ENCODE measurements around the gene NCR2. TPM values are rescaled to one million over a fixed set of nuclear protein-coding genes. Genes with fewer than 3 reads are reported as not detected.

NCR2 gene
- total and polyA plus RNA-seq, 5 donors = not detected

DNA sequence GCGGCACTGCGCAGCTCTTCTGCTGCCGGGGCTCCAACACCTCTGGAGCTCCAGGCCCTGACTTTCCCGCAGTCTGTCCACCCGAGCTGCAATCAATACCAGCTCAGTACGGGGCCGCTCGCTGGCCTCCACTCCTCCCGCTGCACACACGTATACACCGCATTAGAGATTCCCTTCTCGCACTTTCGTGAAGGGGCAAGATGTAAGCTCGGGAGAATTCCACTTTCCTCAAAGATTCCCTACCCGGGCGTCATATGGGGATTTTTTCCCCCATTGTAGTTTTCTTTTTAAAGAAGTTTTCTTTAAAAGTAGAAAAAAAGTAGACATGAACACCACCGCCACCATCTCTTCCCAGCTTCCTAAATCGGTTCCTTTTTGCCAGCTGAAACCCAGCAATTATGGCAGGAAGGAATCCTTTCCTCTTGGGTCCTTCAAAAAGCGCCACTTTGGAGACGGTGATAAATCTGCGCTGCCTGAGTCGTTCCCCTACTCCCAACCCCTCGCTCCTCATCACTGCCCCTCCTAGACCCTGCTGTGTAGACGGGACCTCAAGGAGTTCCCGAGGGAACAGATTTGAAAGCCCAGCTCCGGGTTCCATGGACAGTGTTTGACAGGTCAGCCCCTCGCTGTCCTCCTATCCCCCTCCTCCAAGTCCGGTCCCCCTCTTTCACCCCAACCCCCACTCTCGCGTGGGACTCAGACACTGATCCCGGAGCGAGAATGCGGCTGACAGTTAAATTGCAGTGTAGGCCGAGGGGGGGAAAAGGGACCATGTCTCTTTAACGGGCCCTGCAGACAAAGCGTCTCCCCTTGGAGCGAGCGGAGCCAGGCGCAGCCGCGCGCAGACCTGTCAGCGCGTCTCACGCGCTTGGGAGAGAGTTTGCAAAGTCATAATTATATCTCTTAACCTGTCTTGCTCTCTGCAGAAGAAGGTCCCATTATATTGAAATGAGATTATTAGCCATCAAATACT, 39.5 kb downstream of the NCR2 start:
- no peak for DNase-seq
- no peak for ATAC-seq
- Histone ChIP-seq H3K4me1 (ENCODE audit: control insufficient read depth, insufficient read depth, low read length) (peaks cover 12% of the 10 kb centered on the region), H3K27me3 (ENCODE audit: control insufficient read depth, insufficient read depth) (peaks cover 3% of the 10 kb centered on the region), H3K9me3 (ENCODE audit: control insufficient read depth, low read length) (no peaks in the 10 kb centered on the region), H3K4me3 (ENCODE audit: low read length) (peak overlapping the region; percentile 18), H3K27ac (ENCODE audit: low read length) (no peak overlapping the region)
- WGBS = 6% methylated on average over 46 of the region's 46 CpGs
- intact Hi-C loops (cut with DNase I) = loop anchor here (5.0 to 10.0 kb wide), 5 partner anchors 47 to 220 kb away; no protein-coding TSS in a partner anchor

GRCh38 chr6:41375598-41376151, 40.3 kb downstream of the NCR2 start:
- H3K4me3 ChIP-seq (ENCODE audit: low read length) = peak overlapping the region; percentile 18
- ATAC-seq = no peak
- 14% methylated on average over 30 of the region's 30 CpGs for WGBS
- intact Hi-C loops (cut with DNase I) = loop anchor here in 3 of 4 donors (10.0 kb wide), 3 partner anchors 49 to 219 kb away; no protein-coding TSS in a partner anchor
- H3K4me1 ChIP-seq (ENCODE audit: control insufficient read depth, insufficient read depth, low read length) = peaks cover 12% of the 10 kb centered on the region
- peaks cover 3% of the 10 kb centered on the region for H3K27me3 ChIP-seq (ENCODE audit: control insufficient read depth, insufficient read depth)
- no peak overlapping the region for H3K27ac ChIP-seq (ENCODE audit: low read length)
- H3K9me3 ChIP-seq (ENCODE audit: control insufficient read depth, low read length) = no peaks in the 10 kb centered on the region
- no peak for DNase-seq

GRCh38 chr6:41376176-41376575, 40.8 kb downstream of the NCR2 start:
- 49% methylated on average over 5 of the region's 5 CpGs for WGBS
- intact Hi-C loops (cut with DNase I) = loop anchor here in 3 of 4 donors (10.0 kb wide), 3 partner anchors 49 to 219 kb away; no protein-coding TSS in a partner anchor
- Histone ChIP-seq H3K4me3 (ENCODE audit: low read length) (no peak overlapping the region), H3K4me1 (ENCODE audit: control insufficient read depth, insufficient read depth, low read length) (peaks cover 12% of the 10 kb centered on the region), H3K27me3 (ENCODE audit: control insufficient read depth, insufficient read depth) (peaks cover 3% of the 10 kb centered on the region), H3K9me3 (ENCODE audit: control insufficient read depth, low read length) (no peaks in the 10 kb centered on the region), H3K27ac (ENCODE audit: low read length) (no peak overlapping the region)
- ATAC-seq (no peak), DNase-seq (no peak)

GRCh38 chr6:41377071-41377470, 41.7 kb downstream of the NCR2 start:
- intact Hi-C loops (cut with DNase I) = loop anchor here in 3 of 4 donors (10.0 kb wide), 3 partner anchors 48 to 218 kb away; no protein-coding TSS in a partner anchor
- H3K27ac ChIP-seq (ENCODE audit: low read length) = no peak overlapping the region
- ATAC-seq = no peak
- peaks cover 12% of the 10 kb centered on the region for H3K4me1 ChIP-seq (ENCODE audit: control insufficient read depth, insufficient read depth, low read length)
- 88% methylated on average over 4 of the region's 4 CpGs for WGBS
- no peak overlapping the region for H3K4me3 ChIP-seq (ENCODE audit: low read length)
- H3K27me3 ChIP-seq (ENCODE audit: control insufficient read depth, insufficient read depth) = peaks cover 3% of the 10 kb centered on the region
- no peak for DNase-seq
- no peaks in the 10 kb centered on the region for H3K9me3 ChIP-seq (ENCODE audit: control insufficient read depth, low read length)

GRCh38 chr6:41379306-41379705, 43.9 kb downstream of the NCR2 start:
- ATAC-seq (no peak), DNase-seq (no peak)
- H3K27ac ChIP-seq (ENCODE audit: low read length) = no peak overlapping the region
- intact Hi-C loops (cut with DNase I) = loop anchor here in 3 of 4 donors (10.0 kb wide), 3 partner anchors 45 to 215 kb away; no protein-coding TSS in a partner anchor
- H3K4me1 ChIP-seq (ENCODE audit: control insufficient read depth, insufficient read depth, low read length) = peaks cover 3% of the 10 kb centered on the region
- peaks cover 3% of the 10 kb centered on the region for H3K27me3 ChIP-seq (ENCODE audit: control insufficient read depth, insufficient read depth)
- H3K9me3 ChIP-seq (ENCODE audit: control insufficient read depth, low read length) = no peaks in the 10 kb centered on the region
- no peak overlapping the region for H3K4me3 ChIP-seq (ENCODE audit: low read length)

DNA sequence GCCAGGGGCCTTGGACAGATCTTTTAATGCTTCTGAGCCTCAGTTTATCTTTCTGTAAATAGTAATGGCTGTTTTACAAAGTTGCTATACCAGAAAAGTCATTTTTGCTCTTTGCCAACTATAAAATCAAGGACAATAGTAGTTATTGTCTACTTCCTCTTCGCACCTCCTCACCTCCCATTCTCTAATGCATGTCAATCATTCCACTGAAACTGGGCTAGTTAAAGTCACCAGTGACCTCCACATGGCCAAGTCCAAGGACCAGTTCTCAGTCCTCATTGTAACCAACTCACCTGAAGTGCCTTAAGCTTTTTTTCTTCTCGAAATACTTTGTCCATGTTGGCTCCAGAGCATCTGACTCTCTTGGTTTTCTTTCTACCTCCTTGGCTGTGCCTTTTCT, 51.2 kb downstream of the NCR2 start:
- no peaks in the 10 kb centered on the region for H3K9me3 ChIP-seq (ENCODE audit: control insufficient read depth, low read length)
- H3K4me1 ChIP-seq (ENCODE audit: control insufficient read depth, insufficient read depth, low read length) = no peaks in the 10 kb centered on the region
- H3K27me3 ChIP-seq (ENCODE audit: control insufficient read depth, insufficient read depth) = no peaks in the 10 kb centered on the region
- DNase-seq (no peak), ATAC-seq (no peak)
- 88% methylated on average over 2 of the region's 2 CpGs for WGBS
- H3K27ac ChIP-seq (ENCODE audit: low read length) = no peak overlapping the region
- intact Hi-C loops (cut with DNase I) = no loop called here
- H3K4me3 ChIP-seq (ENCODE audit: low read length) = no peak overlapping the region

GRCh38 chr6:41392246-41392645, 56.8 kb downstream of the NCR2 start:
- ATAC-seq (no peak), DNase-seq (no peak)
- H3K27me3 ChIP-seq (ENCODE audit: control insufficient read depth, insufficient read depth) = no peaks in the 10 kb centered on the region
- no peak overlapping the region for H3K27ac ChIP-seq (ENCODE audit: low read length)
- intact Hi-C loops (cut with DNase I) = no loop called here
- no peaks in the 10 kb centered on the region for H3K4me1 ChIP-seq (ENCODE audit: control insufficient read depth, insufficient read depth, low read length)
- 59% methylated on average over 4 of the region's 4 CpGs for WGBS
- H3K9me3 ChIP-seq (ENCODE audit: control insufficient read depth, low read length) = no peaks in the 10 kb centered on the region
- H3K4me3 ChIP-seq (ENCODE audit: low read length) = no peak overlapping the region

DNA sequence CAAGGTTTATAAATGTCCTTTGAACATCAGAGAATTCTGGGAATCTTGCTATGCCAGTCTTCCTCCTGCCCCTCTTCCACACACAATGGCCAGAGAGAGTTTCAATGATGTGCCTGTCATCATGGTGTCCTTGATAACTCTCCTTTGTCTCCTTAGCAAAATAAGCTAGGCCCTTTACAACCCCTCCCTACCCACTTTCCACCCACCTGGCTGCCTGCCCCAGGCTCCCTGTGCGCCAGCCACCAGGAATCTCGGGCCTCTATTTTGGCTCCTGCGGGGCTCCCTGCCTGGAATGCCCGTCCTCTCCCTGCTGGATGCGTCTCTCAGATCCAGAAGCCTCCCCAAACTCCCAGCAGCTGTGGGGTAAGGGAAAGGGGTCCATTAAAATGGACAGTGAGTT, 60.9 kb downstream of the NCR2 start:
- Histone ChIP-seq H3K9me3 (ENCODE audit: control insufficient read depth, low read length) (no peaks in the 10 kb centered on the region), H3K4me1 (ENCODE audit: control insufficient read depth, insufficient read depth, low read length) (no peaks in the 10 kb centered on the region), H3K27ac (ENCODE audit: low read length) (no peak overlapping the region), H3K4me3 (ENCODE audit: low read length) (no peak overlapping the region), H3K27me3 (ENCODE audit: control insufficient read depth, insufficient read depth) (no peaks in the 10 kb centered on the region)
- ATAC-seq = no peak
- intact Hi-C loops (cut with DNase I) = no loop called here
- 64% methylated on average over 5 of the region's 5 CpGs for WGBS
- DNase-seq = no peak

DNA sequence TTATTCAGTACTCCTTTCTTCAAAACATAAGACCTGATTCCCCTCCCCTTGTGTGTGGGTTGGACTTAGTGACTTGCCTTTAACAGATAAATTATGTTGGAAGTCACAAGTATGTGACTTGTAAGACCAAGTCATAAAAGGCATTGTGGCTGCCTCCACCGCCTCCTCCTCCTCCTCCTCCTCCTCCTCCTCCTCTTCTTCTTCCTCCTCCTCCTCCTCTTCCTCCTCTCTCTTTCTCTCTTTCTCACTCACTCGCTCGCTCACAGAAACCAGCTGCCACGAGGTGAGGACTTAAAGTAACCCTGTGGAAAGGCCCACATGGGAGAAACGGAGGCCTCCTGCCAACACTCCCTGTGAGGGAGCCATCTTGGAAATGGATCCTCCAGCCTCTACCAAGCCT, 64.0 kb downstream of the NCR2 start:
- Histone ChIP-seq H3K27me3 (ENCODE audit: control insufficient read depth, insufficient read depth) (no peaks in the 10 kb centered on the region), H3K9me3 (ENCODE audit: control insufficient read depth, low read length) (no peaks in the 10 kb centered on the region), H3K4me1 (ENCODE audit: control insufficient read depth, insufficient read depth, low read length) (no peaks in the 10 kb centered on the region), H3K4me3 (ENCODE audit: low read length) (no peak overlapping the region), H3K27ac (ENCODE audit: low read length) (no peak overlapping the region)
- DNase-seq = no peak
- no peak for ATAC-seq
- WGBS = 63% methylated on average over 5 of the region's 5 CpGs
- intact Hi-C loops (cut with DNase I) = no loop called here
